Spleen (tissue), 7 donors: ENCODE measurements around the gene GLYR1.

Source experiments
- POLR2AphosphoS5 ChIP-seq, 3 donors: sonication (generic); formaldehyde crosslinking; IDR thresholded peaks; one replicate each; pipeline ENCODE4 v1.5.1; 2017; ENCODE audit warnings: antibody characterized with exemption in 3 of 3
- TF ChIP-seq, protein P1 (sequence below), 11 experiments: fragments of 200-600 bp in 7 of 11; fragments of 450-650 bp in 4 of 11; sonication (generic) in 4 of 11; IDR thresholded peaks in 8 of 11; conservative IDR thresholded peaks in 3 of 11; 1 replicate in 7 of 11; 2 replicates in 4 of 11; pipeline versions ENCODE4 v1.4.0 to v1.8.0; 2016 to 2021; ENCODE audit warnings: antibody characterized with exemption in 11 of 11, inconsistent platforms in 4 of 11, mild to moderate bottlenecking in 1 of 11
- donor health status: DM: no; HTN: no; CAD: no; lungs with moderate emphysema.
- donor health status: DM: no; HTN: no; CAD: no.
- donor health status: DM: no; HTN: no; CAD: no.

DNA sequence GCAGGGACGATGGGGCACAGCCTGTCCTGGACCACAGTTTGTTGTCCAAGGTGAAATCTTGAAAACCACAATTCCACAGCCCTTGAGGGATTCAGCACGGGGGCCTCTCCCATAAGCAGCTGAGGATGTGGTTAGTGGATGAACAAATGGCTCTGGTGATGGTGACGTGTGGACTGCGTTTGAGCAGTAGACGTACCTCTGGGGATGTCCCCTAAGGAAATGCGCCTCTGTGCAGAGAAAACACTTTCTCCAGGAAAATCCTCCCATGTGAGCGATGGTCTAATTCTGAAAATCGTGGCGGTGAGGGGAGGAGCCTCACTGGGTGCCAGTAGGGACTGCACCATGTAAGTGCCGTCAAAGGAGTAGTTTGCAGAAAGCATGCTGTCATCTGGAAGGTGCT lies 56.2 kb downstream of the GLYR1 start:
- TF ChIP-seq, protein P1, sequence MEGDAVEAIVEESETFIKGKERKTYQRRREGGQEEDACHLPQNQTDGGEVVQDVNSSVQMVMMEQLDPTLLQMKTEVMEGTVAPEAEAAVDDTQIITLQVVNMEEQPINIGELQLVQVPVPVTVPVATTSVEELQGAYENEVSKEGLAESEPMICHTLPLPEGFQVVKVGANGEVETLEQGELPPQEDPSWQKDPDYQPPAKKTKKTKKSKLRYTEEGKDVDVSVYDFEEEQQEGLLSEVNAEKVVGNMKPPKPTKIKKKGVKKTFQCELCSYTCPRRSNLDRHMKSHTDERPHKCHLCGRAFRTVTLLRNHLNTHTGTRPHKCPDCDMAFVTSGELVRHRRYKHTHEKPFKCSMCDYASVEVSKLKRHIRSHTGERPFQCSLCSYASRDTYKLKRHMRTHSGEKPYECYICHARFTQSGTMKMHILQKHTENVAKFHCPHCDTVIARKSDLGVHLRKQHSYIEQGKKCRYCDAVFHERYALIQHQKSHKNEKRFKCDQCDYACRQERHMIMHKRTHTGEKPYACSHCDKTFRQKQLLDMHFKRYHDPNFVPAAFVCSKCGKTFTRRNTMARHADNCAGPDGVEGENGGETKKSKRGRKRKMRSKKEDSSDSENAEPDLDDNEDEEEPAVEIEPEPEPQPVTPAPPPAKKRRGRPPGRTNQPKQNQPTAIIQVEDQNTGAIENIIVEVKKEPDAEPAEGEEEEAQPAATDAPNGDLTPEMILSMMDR (IDR thresholded peaks at IDR 0.05 in 8 of 11, conservative IDR thresholded peaks at IDR 0.05 in 3 of 11) = no peak
- TF ChIP-seq POLR2AphosphoS5 (IDR thresholded peaks at IDR 0.05) = no peak
